Right ventricle myocardium inferior (tissue), 1 donor: ENCODE results near the gene CAMTA1. TPM values are rescaled to one million over a fixed set of nuclear protein-coding genes. Genes with fewer than 3 reads are reported as not detected.

ENCODE experiments used
- ATAC-seq: fragments of 200-7000 bp; cut with Tn5 transposase; one replicate; pipeline ENCODE4 v1.9.1; 2020; ENCODE audit warnings: mild to moderate bottlenecking, moderate library complexity
- DNase-seq: peaks from one replicate; pipeline ENCODE4 v3.0.0; 2021; ENCODE audit errors: missing footprints
- intact Hi-C: fragments of 100-400 bp; cut with DNase I; formaldehyde crosslinking; loops from one replicate; pipeline ENCODE4 v1.11.0; 2022
- total RNA-seq: library from RNA; stranded (reverse); fragmentation: NEBNext Ultra II Directional; extraction: Animal tissue kit (Norgen Biotek cat#: 25700); gene quantifications from one replicate; pipeline ENCODE4 v1.2.1, GENCODE V29; 2021
- donor health status: DM: no; HTN: yes; CAD: no; lungs with severe emphysema.

Gene CAMTA1
- total RNA-seq, 1 donor from 2014 or later = 159 TPM

DNA sequence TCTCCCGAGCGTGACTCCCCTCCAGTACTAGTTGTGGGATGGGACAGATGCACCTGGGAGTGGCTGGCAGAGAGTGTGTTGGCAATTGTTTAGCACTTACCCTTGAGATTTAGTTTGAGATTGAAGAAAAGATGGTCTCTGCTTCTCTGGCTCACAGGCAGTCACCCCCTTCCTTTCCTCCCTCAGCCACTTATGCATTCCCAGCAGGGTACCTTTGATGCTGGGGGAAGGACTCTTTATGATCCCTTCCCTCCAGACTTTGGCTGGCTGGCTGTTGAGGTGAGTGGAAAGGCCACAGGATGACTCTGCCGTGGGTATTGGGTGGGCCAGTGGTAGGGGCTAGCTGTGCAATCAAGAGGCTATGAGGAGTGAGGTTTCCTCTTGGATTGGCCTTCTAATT is 236.8 kb downstream of the CAMTA1 start:
- ATAC-seq (no peak), DNase-seq (no peak)
- intact Hi-C loops = no loop called here

DNA sequence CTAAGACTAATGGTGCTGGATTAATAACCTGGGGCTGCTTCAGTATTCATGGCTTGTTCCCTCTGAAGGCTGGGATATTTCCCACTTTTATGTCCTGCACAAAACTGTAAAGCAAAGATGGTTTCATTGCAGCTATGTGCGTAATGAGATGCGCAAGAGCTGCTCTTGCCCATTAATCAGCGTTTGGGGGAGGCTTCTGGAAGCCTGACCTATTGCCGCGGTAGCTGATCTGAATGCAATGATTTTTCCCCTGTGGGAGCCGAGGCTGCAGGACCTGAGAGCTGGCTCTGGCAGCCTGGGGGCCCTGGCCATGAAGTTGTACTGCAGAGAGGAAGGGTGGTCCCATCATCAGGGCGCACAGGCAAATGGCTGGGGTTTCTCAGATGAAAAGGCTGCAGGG is 239.8 kb downstream of the CAMTA1 start:
- DNase-seq (no peak), ATAC-seq (no peak)
- intact Hi-C loops = no loop called here

DNA sequence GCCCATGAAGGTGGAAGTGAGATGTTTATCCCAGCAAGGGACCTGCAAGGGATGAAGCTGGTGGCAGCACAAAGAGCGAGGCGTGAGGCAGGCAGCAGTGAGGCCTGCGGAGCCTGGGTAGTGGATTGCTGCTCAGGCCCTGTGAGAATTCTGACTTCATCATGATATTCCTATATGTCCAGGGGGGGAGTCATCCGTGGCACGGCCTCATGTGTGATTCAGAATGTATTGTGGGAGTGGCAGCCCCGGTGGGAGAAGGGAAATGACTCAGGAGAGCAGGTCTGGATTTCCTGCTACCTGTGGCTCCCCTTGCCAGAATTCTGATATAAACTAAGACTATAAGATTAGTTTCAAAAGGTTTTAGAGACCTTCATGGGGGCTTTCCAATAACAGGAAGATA is 240.9 kb downstream of the CAMTA1 start:
- no peak for DNase-seq
- ATAC-seq = no peak
- intact Hi-C loops = no loop called here

DNA sequence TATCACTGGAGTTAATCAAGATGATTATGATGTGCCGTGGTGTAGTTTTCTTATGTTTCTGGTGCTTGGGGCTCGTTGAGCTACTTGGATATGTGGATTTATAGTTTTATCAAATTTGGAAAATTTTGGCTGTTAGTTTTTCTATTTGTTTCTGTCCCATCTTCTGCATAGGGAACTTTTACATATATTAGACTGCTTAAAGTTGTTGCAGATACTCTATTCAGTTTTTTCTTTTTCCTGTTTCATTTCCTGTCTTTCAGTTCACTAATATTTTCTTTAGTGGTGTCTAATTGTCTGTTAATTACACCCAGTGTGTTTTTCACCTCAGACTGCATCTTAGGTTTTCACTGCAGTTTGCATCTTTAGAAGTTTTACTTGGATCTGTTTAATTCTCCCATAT is 247.7 kb downstream of the CAMTA1 start:
- DNase-seq = no peak
- intact Hi-C loops = no loop called here
- ATAC-seq = no peak

DNA sequence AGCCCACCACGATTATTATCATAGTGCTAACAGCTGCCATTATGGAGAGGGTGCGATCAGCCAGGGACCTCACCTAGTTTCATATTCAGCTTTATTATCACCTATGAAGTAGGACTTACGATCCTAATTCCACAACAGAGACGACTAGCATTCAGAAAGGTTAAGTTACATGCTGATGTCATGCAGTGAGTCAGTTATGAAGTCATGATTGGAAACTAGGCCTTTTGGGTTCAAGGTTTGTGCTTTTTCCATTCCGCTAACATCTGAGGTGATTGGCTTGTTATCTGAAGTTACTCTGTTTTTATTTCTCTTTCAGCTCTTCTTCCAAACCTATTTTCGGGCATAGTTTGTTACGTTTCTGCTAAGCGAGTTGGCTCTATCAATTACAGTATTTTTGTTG is 251.1 kb downstream of the CAMTA1 start:
- intact Hi-C loops = no loop called here
- no peak for ATAC-seq
- DNase-seq = no peak

DNA sequence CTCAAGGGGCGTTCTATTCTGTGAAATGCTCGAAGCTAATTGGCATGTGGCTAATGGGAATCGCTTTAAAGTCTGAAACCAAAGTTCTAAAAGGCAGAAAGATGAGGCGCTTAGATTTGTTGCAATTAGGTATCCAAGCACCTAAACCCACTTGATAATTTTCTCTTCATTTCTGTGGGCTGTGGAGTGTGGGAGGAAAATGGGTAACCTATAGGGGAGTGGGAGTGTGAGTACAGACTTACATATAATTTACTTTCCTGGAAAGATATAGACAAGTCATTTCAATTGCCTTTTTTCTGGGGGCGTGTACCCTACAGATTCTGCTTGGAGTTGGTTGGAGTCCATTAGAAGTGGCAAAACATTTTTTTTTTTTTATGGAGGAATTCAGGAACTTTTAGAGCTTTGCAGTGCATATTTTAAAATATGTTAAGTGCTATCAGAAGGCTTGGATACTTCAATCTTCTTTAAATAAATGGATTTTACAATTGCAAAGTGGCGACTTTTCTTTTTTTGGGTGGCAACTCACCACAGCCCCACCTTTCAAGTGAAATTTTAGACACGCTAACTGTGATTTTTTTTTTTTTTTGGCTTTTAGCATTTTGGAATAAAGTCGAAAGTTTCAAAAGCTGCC is 254.5 kb downstream of the CAMTA1 start:
- intact Hi-C loops = loop anchor here (5.0 kb wide), 1 partner anchor 168 kb away; no protein-coding TSS in a partner anchor
- ATAC-seq (no peak), DNase-seq (no peak)

DNA sequence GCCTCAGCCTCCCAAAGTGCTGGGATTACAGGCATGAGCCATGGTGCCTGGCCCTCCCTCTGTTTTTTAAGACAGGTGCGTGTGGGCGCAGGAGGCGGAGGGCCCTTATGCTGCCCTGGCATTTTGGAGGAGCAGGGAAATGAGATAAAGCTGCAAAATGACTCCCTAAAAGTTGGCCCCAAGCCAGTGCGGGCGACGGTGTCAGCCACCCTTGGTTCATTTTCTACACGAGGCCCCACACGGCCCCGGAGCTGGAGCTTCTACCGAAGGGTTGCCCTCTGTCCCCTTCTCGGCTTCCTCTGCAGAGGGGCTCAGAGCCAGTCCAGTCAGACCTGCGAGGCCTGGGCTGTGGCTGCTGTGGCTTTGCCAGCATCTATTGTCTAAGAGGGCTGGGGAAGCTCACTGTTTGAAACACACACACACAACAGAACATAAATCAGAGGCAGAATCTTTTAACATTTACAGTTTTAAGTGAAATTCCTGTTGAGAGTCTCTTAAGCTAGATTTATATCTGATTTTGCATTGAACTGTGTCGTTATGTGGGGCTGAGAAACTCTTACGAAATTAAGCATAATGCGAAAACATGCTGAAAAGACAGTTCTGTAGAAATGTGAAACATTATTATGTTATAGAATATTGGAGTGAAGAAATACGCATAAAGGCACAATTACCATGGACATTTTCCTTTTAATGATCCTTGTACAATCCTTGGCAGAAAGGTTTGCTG is 255.9 kb downstream of the CAMTA1 start:
- DNase-seq (no peak), ATAC-seq (no peak)
- intact Hi-C loops = loop anchor here (5.0 kb wide), 1 partner anchor 166 kb away; no protein-coding TSS in a partner anchor

DNA sequence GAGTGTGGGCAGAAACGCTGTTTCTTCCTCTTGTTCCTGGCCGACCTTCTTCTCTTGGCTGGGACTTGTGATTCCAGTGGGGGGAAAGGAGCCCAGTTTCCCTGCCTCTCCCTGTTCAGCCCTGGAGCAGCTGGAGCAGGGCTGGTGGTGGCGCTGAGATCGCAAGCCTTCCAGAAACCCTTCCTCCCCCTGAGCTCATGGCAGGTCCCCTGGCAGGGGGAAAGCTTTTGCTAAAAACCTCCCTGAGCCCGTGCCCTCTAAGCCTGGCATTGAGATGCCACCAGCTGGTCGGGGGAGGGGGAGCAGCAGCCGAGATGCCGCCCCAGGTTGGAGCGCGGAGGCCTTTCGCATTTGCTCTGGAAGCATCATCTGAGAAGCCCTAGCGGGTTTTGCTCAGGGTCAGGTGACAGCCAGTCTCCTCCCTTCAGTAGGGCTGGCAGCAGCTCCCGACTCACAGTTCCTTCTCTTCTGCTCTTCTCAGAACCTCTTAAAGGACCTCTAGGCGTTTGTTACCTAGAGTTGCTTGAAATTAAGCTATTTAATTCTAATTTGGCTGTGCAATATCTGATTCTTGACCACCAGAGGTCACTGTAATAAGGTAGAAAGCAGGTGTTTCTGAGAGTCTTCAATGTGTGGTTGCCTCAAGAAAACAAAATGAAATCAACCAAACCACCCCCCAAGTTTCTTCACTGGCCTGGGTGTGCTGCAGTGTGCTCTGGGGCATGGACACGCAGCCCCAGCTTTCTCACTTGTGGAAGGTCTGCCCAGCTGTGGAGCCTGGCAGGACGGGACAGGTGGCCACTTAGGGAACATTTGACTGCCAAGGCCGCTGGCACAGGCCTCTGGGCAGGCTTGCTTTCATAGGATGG is 257.3 kb downstream of the CAMTA1 start:
- intact Hi-C loops = loop anchor here (2.0 to 5.0 kb wide), 2 partner anchors 165 to 602 kb away; no protein-coding TSS in a partner anchor
- no peak for ATAC-seq
- no peak for DNase-seq

DNA sequence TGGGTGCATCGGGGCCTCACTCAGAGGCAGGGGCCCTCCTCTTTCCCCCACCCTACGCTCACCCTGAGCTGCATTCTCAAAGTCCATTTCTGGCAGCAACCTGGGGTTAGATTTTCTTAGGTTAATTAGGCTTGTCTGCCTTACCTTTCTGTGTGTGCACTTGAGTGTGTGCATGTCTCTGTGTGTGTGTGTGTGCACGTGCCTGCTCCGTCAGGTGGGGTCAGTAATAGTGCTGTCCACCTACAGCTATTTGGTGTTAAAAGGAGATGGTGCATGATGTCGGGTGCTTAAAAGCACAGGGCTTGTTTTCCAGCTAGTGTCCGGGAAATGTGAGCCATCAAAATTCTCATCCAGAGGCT is 257.9 kb downstream of the CAMTA1 start:
- DNase-seq (no peak), ATAC-seq (no peak)
- intact Hi-C loops = loop anchor here (2.0 to 5.0 kb wide), 2 partner anchors 164 to 602 kb away; no protein-coding TSS in a partner anchor

DNA sequence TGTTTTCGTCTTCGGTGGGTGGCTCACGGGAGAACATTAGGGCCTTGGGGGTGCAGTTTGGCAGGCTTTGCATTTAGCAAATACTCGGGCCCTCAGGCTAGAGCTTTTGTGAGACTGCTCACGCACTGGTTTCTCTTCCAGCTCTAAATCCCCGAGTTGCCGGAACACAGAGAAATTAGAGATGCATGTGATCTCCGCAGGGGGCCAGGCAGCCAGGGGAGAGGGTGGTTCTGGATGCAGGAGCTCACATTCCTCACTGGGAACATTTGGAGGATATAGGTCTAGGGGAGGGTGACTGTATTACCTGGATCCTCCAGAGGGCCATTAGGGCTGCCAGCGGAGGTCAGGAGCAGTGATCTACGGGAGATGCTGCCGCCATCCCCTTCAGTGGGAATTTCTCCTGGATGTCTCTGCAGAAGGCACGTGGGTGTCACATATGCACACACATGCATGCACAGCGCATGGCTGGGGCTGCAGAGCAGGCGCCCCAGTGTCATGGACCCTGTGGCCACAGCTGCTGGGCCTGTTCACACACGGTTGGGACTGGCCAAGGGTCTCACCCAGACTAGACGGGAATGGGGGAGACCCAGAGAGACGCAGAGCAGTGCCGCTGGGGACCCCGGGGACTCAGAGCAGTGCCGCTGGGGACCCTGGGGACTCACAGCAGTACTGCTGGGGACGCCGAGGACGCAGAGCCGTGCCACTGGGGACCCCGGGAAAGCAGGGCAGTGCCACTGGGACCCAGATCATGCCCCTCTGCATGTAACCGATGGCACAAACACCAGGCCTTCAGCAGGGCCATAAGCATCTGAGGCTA is 258.7 kb downstream of the CAMTA1 start:
- DNase-seq (no peak), ATAC-seq (no peak)
- intact Hi-C loops = loop anchor here (2.0 to 5.0 kb wide), 2 partner anchors 163 to 601 kb away; no protein-coding TSS in a partner anchor

DNA sequence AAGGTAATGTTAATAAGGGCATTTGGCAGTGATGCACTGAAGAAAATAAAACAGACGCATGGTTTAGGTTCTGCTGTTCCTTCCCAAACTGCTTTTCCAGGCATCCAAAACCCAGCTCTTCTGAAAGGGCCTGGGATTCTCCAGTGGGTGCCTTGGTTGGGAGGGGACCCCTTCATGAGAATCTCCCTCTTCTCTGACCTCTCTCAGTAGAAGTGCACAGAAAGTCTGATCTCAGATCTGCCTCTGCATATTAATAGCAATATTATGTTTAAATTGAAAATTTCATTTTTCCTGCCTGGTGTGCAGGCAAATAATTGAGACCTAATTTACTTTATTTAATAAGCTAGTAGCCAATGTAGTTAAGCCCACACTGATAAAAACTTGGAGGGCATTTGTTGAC is 260.6 kb downstream of the CAMTA1 start:
- intact Hi-C loops = no loop called here
- ATAC-seq (no peak), DNase-seq (no peak)

DNA sequence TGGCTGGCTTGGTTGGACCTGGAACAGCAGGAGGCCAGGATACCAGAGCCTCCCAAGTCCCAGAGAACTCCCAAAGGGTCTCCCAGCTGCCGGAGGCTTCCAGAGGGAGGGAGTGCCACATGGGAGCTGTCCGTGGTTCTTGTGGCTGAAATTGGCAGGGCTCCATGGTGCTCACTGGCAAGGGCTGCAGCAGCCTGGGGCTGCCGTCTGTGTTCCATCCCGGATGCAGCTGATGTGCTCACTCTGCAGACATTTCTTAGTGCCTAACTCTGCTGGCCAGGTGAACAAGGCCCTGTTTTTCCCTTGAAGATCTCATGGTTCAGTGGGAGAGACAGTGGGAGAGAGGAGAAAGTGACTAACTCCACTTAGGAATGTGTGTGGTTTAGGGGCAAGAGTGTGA is 261.1 kb downstream of the CAMTA1 start:
- intact Hi-C loops = no loop called here
- DNase-seq = no peak

DNA sequence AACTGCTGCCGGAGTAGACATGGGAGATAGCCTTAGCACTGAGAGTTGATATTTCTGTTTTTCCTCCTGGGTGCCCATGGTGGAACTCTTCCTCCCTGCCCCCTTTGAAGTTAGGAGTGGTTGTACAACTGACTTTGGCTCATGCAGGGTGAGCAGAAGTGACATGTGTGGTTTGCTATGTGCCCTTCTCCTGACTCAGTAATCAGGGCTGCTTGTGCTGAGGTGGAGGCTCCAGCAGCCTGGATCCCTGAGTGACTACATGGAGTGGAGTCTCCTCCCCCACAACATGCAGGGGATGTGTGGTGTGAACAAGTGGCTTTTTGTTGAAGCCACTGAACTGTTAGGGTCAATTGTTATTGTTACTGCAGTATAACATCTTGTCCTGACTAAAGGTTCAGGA is 261.6 kb downstream of the CAMTA1 start:
- intact Hi-C loops = no loop called here
- no peak for ATAC-seq
- DNase-seq = no peak

More for the DNA sequence above, 261.1 kb downstream of the CAMTA1 start:
- ATAC-seq = no peak

DNA sequence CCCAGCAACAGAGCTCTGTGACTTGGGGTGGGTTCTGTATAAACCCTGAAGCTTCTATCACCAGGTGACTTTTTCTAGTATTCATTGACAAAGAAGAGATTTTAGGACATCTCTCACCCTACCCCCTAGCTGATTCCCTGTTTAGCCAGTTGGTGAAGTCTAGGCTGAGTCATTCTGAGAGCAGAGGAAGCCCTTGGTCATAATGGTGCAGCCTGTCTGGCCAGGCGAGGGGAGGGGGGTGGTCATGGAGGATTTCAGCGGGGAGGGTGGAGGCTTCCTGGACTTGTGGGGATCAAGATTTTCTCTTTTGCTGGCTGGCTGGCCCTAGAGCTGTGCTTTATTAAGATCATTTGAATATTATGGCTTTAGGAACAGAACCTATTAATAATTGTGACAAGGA is 262.6 kb downstream of the CAMTA1 start:
- ATAC-seq = no peak
- DNase-seq = no peak
- intact Hi-C loops = no loop called here

DNA sequence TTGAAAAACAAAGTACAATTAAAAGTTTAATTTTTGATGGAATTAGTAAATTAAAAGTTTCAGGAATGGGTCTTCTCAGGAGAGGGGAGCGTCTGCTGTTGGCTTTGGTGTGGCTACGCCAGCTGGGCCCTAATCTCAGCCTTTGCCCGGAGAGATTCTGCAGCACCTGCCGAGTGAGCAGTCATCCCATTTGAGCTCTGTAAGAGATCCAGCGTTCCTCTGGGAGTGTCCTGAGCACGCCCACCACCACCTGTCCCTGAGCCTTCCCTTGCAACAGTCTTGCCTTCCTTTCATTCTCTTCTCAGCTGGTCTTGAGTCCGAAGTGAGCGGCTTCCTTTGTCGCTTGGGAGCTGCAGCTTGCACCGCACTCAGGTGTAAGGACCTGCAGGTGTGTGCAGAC is 263.1 kb downstream of the CAMTA1 start:
- no peak for ATAC-seq
- intact Hi-C loops = no loop called here
- DNase-seq = no peak

DNA sequence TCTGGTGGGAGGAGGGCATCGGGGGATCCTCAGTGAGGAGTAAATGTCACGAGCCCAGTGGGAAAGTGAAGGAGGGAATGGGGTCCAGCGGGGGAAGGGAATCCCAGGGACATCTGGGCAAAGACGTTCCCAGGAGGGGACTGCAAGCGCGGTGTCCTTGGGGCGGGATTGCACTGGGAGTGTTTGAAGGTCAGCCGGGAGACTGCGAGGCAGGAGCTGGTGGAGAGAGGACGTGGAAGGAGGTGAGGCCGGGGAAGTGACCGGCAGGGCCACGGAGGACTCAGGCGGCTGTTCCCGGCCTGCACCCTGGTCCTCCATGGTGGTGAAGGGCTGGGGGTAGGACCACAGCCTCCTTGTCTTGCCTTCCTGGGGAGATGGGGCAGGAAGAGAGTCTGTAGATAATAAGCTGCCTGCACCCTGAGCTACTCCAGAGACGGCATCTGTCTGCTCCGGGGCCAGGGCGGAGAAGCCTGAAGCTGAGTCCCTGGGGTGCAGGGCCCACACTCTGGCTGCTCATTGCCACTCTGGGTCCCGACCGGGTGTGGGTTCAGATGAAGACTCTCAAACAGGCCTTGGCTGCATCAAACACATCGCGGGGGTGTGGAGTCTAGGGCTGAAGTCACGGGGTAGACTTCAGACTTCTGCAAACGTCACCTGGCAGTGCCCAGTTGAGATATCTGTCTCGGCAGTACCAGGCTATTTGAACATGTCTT is 264.8 kb downstream of the CAMTA1 start:
- intact Hi-C loops = no loop called here
- ATAC-seq = no peak
- DNase-seq = no peak

DNA sequence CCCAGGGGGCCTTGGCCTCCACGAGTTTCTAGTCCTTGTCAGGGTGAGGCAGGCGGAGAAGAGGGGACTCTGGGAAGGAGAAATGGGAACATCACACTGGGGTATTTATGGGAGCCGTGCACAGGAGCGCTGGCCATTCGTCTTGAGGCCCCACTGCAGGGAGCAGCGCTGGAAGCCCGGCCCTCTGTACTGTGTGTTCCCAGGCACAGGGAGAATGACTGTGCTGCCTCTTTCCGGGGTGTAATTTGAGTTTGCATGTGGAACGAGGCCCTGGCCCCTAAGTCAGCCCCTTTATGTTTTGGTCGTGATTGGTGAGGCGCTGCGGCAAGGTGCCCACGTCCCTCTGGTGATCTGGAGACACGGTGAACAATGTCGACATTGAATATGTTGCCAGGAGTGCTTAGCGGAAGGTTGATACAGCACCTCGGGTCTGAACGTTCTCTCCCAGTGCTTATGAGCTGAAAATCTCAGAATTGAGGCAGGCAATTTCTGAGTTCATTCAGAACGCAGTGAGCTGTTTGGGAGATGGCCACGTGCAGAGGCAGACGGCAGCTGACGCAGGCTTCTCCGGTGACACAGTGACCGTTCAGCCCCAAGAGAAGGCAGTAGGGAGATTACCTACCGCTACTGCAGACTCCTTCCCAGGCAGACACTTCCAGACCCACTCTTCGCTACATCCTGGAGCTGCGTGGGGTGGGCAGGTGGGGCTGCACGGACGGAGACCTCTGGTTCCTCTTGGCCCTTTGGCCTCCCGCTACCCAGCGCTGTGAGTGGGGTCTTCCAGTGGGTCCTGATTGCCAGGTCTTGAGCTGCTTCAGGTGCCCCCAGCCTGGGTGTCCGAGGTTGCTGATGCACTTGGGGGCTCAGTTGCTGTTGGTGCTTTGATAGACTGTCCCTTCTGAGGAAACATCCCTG is 265.8 kb downstream of the CAMTA1 start:
- intact Hi-C loops = no loop called here
- ATAC-seq (no peak), DNase-seq (no peak)
